Uterus (tissue), 4 donors: Measurements from ENCODE around the gene LRCH2. TPM values are rescaled to one million over a fixed set of nuclear protein-coding genes. Genes with fewer than 3 reads are reported as not detected.

Experiments
- DNase-seq, 2 donors: peaks; one replicate each; pipeline ENCODE4 v3.0.0-alpha.2; 2019 to 2020
- H3K27ac ChIP-seq, 2 donors: fragments of 200-600 bp; sonication (generic); 1 replicate in 1 of 2; 2 replicates in 1 of 2; pipeline ENCODE4 v1.5.1; 2016 to 2018
- H3K27me3 ChIP-seq, 2 donors: fragments of 200-600 bp; sonication (generic); one replicate each; pipeline ENCODE4 v1.5.1; 2018 to 2019; ENCODE audit warnings: control low read depth in 1 of 2
- H3K36me3 ChIP-seq, 2 donors: fragments of 200-600 bp; sonication (generic); one replicate each; pipeline ENCODE4 v1.5.1; 2019; ENCODE audit warnings: control low read depth in 1 of 2
- H3K4me1 ChIP-seq, 2 donors: fragments of 200-600 bp; sonication (generic); one replicate each; pipeline ENCODE4 v1.5.1; 2018 to 2019; ENCODE audit warnings: control low read depth in 1 of 2
- H3K4me3 ChIP-seq, 2 donors: fragments of 200-600 bp; sonication (generic); 1 replicate in 1 of 2; 2 replicates in 1 of 2; pipeline ENCODE4 v1.5.1; 2018 to 2019; ENCODE audit warnings: mild to moderate bottlenecking in 1 of 2
- H3K9me3 ChIP-seq, 2 donors: fragments of 200-600 bp; sonication (generic); one replicate each; pipeline ENCODE4 v1.5.1; 2019; ENCODE audit warnings: control low read depth in 1 of 2
- CTCF ChIP-seq, 4 experiments: fragments of 200-600 bp in 2 of 4; fragments of 450-650 bp in 2 of 4; sonication (generic) in 2 of 4; IDR thresholded peaks; one replicate each; pipeline ENCODE4 v1.5.1; 2016 to 2019; ENCODE audit warnings: antibody characterized with exemption in 4 of 4, mild to moderate bottlenecking in 2 of 4, moderate library complexity in 1 of 4
- POLR2A ChIP-seq, 2 donors: fragments of 450-650 bp; IDR thresholded peaks; one replicate each; pipeline ENCODE4 v1.6.1; 2016; ENCODE audit warnings: antibody characterized with exemption in 2 of 2, mild to moderate bottlenecking in 1 of 2, moderate library complexity in 1 of 2
- intact Hi-C: fragments of 100-400 bp; cut with DNase I; formaldehyde crosslinking; loops from one replicate; pipeline ENCODE4 v1.15.1; 2023; ENCODE audit warnings: low total_unique reads
- small RNA-seq: library from RNA; depleted of rRNA; stranded (forward); fragments of <200 nt; gene quantifications from one replicate; pipeline ENCODE3, GENCODE V24; 2016
- total RNA-seq, 4 donors: library from RNA; depleted of rRNA in 3 of 4; stranded (reverse); fragments of >200 nt in 3 of 4; gene quantifications; one replicate each; pipeline versions ENCODE4 v1.1.0 to v1.2.4, GENCODE V29; 2014 to 2023
- donor health status: DM: yes; HTN: yes; CAD: no.

LRCH2 gene
- total RNA-seq, 4 donors from 2014 or later: 3.3 to 23.3 (median 15.9) TPM

- Histone ChIP-seq H3K4me1 (no peaks in the 10 kb centered on the region), H3K36me3 (no peaks in the 10 kb centered on the region), H3K9me3 (no peaks in the 10 kb centered on the region), H3K4me3 (no peak overlapping the region), H3K27ac (peak overlapping the region in 1 of 2 donors; percentile 15), H3K27me3 (no peaks in the 10 kb centered on the region)
- no peak for DNase-seq
- TF ChIP-seq POLR2A (IDR thresholded peaks at IDR 0.05): no peak
- TF ChIP-seq CTCF (IDR thresholded peaks at IDR 0.05): no peak
- intact Hi-C loops: no loop called here
Observed at GRCh38 chrX:115068896-115069295, 165.0 kb downstream of the LRCH2 start.

GRCh38 chrX:115067812-115068211, 166.1 kb downstream of the LRCH2 start:
- TF ChIP-seq CTCF (IDR thresholded peaks at IDR 0.05) (no peak), POLR2A (IDR thresholded peaks at IDR 0.05) (no peak)
- Histone ChIP-seq H3K9me3 (no peaks in the 10 kb centered on the region), H3K27ac (peak overlapping the region in 1 of 2 donors; percentile 15), H3K27me3 (no peaks in the 10 kb centered on the region), H3K4me3 (no peak overlapping the region), H3K36me3 (no peaks in the 10 kb centered on the region), H3K4me1 (no peaks in the 10 kb centered on the region)
- DNase-seq: no peak
- intact Hi-C loops: no loop called here

- H3K36me3 ChIP-seq: no peaks in the 10 kb centered on the region
- no peaks in the 10 kb centered on the region for H3K27me3 ChIP-seq
- H3K27ac ChIP-seq: no peak overlapping the region
- intact Hi-C loops: no loop called here
- TF ChIP-seq POLR2A (IDR thresholded peaks at IDR 0.05) (no peak), CTCF (IDR thresholded peaks at IDR 0.05) (no peak)
- H3K4me1 ChIP-seq: no peaks in the 10 kb centered on the region
- no peak for DNase-seq
- H3K4me3 ChIP-seq: no peak overlapping the region
- H3K9me3 ChIP-seq: no peaks in the 10 kb centered on the region
Observed at GRCh38 chrX:115065304-115065703, 168.6 kb downstream of the LRCH2 start.

Small RNAs within 50 kb of the gene (small RNA-seq; reads per million reads assigned to genes)
- gene RF00019 (not detected), gene SNORA35B (104 reads per million, percentile 94 among the genes with 10 or more reads in this experiment)

Other genes starting within 250 kb of the LRCH2 start
- not detected for gene IL13RA2, start 216.5 kb downstream of the LRCH2 start, total RNA-seq
- gene RBMXL3, start 44.7 kb downstream of the LRCH2 start, total RNA-seq: not detected
- not detected for gene LUZP4, start 55.6 kb upstream of the LRCH2 start, total RNA-seq